Inflammatory macrophage treated with lipopolysaccharide for 4 hours (primary cell): ENCODE data around the gene EPB41L2.

ENCODE experiments used
- DNase-seq: peaks from one replicate; pipeline ENCODE4 v3.0.0-alpha.2; 2020

The EPB41L2 gene

DNA sequence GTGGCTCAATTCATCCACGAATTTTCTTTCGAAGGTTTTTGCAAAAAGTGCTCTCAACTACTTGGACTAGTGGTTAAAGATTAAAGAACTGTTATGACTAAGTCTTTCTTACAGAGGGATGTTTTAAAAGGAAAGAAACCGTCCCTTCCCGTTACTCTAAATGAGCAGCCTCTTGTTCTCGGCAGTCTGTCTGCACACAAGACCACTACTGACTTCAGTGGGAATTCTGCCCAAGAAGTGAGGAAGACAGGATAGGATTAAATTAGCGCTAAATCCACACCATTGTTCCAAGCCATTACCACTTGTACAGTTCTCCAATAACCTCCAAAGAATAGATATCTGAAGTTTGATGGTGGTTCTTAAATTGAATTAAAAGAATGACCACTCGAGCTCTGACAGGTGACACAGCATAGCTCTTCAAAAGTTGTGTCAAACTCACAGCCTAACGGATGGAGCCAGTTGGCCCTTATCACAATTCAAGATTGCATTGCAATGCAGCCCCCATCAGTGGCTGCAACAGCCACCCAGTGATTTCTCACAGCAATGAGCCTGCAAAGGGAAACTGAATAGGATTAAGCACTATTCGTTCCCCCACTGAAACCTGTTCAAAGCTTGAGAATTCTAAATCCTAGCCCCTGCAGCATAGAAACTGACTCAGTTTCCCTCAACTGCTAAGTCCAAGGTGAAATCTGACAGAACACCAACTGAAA, 1.8 kb downstream of the EPB41L2 start:
- no peak for DNase-seq

- no peak for DNase-seq
Observed at GRCh38 chr6:131060311-131060710, 2.7 kb downstream of the EPB41L2 start.

GRCh38 chr6:131059486-131059885, 3.6 kb downstream of the EPB41L2 start:
- no peak for DNase-seq

- no peak for DNase-seq
Observed at GRCh38 chr6:131058236-131058635, 4.8 kb downstream of the EPB41L2 start.

DNA sequence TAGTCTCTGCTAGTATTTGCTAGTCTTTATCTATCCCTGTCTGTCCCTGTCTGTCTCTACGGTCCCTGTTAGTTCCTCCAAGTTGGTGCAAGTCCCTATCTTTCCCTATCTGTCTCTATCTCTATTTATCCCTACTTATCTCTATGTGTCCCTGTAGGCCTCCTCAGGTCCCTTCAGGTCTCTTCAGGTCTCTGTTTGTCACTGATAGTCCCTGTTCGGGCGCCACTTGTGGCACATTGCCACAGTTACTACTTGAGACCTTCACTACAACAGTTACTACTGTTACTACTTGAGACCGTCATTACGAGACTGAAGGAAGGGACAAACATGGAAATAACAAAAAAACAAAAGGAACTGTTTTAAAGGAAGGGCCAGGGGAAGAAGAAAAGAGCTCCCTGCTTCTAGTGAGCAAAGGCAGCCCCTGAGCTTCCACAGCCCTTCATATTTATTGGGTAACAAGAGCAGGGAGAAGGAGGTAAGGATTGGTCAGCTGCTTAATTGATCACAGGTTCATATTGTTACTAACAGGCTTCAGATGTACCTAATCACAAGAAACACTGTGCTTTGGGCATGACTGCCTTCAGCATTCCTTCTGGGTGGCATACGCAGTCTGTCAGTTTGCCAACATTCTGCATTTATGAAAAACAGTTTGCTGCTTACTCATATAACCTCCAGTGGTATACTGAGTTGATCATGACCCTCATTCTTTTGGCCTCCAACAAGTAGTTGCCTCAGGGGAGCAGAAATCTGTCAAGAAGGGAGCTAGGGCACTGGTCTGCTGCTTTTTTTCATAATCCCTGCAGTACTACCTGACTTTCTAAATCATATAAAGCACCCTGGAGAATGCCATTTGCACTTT, 8.4 kb downstream of the EPB41L2 start:
- no peak for DNase-seq

DNA sequence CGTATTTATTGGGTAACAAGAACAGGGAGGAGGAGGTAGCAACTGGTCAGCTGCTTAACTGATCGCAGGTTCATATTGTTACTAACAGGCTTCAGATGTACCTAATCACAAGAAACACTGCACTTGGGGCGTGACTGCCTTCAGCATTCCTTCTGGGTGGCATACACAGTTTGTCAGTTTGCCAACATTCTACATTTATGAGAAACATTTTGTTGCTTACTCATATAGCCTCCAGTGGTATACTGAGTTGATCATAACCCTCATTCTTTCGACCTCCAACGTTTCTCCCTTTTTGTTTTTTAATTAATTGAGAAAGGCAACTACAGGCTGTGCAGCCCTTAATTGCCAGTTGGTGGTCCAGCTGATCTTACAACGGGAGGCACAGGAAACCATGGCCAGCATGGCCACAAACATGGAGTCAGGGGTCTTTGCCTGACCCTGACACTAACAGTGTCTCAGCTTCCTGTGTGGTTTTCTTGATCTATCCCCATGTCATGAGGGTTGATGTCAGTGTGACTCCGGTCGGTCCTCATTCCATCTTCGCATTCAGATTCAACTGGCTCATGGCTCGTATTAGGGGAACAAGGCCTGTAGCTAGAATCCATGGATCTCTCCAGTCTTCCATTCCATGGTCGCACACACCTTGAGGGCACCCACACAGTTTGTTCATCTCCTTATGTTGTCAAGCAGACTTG, 9.4 kb downstream of the EPB41L2 start:
- DNase-seq: no peak

DNA sequence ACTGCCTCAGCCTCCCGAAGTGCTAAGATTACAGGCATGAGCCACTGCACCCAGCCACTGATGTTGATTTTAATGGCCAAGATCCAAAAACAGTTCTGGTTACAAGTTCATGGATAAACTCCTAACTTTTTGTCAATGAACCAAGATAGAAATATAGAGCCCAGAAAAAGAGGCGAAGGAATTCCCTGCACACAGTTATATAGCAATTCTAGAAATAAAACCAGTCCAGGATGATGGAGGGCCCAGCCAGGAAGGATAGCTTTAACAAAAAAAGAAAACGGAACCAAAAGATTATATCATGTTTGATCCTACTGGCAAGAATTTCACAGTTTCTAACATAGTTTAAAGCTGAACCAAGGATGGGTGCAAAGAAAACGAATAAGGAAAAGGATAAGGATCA, 10.9 kb downstream of the EPB41L2 start:
- DNase-seq: no peak

GRCh38 chr6:131051341-131051740, 11.7 kb downstream of the EPB41L2 start:
- DNase-seq: no peak

DNA sequence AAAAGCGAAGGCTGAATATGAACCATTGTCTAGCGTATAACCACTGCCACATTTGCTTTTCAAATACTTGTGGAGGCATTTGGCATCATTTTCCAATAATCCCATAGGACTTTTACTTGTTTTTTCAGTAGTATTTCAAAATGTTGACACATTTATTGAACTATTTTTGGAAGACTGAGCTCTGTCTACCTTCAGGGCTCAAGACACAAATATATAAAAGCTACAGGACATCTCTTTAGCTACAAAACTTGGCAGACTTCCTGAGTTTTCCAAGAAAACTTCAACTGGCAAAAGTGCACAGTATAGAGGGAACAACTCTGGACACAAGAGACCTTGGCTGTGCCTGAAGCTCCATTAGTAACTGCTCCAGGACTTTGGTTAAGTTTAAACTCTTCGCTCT, 13.4 kb downstream of the EPB41L2 start:
- no peak for DNase-seq

GRCh38 chr6:131048933-131049515, 14.0 kb downstream of the EPB41L2 start:
- DNase-seq: no peak

GRCh38 chr6:131048459-131048858, 14.6 kb downstream of the EPB41L2 start:
- no peak for DNase-seq

GRCh38 chr6:131045139-131045538, 17.9 kb downstream of the EPB41L2 start:
- DNase-seq: no peak

DNA sequence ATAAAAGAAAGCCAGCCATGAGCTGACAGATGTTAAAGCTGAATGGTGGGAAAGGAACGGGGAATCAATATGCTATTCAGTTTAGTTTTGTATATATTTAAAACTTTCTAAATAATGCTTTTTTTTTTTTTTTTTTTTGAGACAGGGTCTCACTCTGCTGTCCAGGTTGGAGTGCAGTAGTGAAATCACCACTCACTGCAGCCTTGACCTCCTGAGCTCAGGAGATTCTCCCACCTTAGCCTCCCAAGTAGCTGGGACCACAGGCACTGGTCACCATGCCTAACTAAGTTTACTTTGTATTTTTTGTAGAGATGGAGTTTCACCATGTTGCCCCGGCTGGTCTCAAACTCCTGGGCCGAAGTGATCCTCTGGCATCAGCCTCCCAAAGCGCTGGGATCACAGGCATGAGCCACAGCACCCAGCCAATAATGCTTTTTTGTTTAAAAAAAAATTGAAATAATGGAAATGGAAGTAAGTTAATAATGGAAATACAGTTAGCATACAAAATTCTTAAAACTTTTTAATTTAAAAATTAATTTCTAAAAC, 19.1 kb downstream of the EPB41L2 start:
- DNase-seq: no peak

DNA sequence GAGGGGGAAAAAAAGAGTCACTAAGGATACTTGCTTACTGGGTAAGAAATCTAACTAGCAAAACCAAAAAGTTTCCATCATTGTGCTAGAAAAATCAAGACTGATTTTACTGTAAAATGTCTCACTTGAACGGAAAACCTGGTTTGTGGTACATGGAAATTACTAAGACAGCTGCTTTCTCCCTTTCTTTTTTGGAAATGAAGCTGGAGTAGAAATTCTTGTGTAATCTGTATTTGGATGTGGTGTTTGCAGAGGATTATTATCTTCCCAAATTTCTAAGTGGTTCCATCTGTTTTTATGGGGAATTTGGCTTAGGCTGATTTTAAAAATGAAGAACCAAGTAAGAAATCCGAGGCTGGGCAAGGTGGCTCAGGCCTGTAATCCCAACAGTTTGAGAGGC, 20.4 kb downstream of the EPB41L2 start:
- DNase-seq: no peak

DNA sequence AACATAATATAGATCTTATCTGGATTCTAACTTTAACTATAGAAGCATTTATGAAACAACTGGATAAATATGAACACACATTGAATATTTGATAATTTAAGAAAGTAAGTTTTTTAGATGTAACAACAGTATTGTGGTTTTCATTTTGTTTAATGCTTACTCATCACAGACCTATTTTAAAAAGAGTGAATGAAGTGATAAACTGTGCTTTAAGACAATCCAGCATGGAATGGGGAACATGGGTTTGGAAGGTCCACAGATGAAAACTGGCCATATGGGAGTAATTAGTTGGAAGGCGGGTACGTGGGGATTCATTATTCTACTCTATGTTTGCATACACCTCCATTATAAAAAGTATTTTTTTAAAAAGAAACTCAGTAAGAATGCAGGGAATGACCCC, 21.2 kb downstream of the EPB41L2 start:
- DNase-seq: no peak

DNA sequence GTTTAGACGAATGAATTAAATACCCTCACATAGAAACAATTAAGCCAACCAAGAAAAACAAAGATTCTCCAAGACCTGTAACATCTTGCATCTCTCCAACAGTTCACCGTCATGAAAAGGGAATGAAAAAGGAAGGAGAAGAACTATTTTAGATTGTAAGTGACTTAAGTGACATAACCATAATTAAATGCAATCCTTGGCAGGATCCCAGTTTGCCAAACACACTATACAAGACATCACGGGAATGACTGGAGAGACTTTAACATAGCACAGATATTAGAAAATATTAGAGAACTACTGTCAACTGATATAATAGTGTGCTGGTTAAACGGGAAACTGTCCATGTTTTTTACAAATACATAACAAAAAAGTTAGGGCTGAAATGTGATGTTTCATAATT, 22.2 kb downstream of the EPB41L2 start:
- no peak for DNase-seq

DNA sequence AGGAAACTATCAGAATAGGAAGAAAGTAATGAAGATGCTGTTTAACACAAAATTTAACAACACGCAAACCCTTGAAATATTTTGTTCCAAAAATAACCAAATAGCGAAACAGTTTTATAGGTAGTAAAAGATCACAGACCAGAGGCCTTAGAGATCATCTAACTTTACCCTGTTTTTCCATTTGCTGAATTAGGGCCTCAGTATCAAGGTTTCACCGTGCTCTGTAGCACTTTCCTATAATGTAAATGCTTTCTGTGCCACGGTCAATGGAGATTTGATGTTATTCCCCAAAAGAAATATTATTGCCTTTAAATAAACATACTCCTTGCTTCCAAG, 23.7 kb downstream of the EPB41L2 start:
- no peak for DNase-seq

GRCh38 chr6:131038597-131039344, 24.3 kb downstream of the EPB41L2 start:
- DNase-seq: no peak

DNA sequence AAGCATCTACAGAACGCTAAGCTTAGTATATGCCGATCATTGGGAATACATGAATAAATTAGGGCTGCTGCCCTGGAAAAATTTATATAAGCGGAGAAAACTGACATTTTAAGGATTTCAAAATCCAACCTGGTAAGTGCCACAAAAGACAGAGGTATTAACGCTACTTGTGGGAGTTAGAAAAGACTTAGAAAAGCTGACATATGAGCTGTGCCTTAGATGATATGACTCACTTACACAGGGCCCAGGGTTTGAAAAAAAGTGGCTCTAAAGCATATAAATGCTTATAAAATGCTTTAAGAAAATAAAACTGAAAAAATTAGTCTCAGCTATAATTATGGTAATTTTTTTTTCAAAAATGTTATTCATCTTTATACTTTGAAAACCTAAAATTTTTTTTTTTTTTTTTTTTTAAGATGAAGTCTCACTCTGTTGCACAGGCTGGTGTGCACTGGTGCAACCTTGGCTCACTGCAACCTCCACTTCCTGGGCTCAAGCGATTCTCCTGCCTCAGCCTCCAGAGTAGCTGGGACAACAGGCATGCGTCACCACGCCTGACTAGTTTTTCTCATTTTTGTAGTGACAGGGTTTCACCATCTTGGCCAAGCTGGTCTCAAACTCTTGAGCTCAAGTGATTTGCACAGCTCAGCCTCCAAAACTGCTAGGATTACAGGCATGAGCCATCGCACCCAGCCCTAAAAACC, 25.7 kb downstream of the EPB41L2 start:
- DNase-seq: no peak

GRCh38 chr6:131036601-131037000, 26.4 kb downstream of the EPB41L2 start:
- DNase-seq: no peak

DNA sequence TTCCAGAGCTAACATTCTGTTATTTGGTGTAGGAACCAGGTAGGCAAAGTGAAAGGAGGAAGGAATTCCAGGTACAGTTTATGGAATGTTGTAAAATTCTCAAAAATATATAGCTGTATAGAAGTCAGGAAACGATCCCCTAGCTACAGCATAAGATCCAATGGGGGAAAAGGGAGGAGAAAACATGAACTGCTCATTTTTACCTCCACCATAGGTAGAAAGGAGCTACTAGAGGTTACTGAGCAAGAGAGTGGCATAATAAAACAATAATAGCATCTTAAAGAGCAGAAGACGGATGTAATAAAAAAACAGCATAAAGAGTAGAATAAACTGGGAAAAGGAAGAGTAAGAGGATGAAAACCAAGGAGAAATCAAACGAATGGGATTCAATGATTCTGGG, 26.9 kb downstream of the EPB41L2 start:
- DNase-seq: no peak

DNA sequence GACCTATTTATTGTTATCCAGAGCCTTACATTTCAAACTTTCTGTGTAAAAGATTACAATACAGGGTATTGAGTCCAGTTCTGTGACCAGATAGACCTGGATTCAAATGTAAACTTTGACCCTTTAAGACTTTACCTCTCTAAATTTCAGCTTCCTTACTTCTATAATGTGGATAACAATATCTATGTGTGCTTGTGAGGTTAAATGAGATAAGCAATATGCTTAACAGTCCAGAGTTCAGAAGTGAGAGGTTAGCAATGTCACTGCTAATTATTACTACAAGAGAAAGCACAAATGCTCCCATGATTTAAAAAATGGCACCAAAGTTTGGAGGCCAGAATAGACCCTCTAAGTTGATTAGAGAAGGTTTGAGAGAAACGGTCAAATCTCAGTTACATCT, 27.5 kb downstream of the EPB41L2 start:
- DNase-seq: no peak
